Activated naive CD8-positive, alpha-beta T cell treated with anti-CD3 and anti-CD28 coated beads for 36 hours (primary cell): ENCODE measurements around the gene MGAT1. TPM values are rescaled to one million over a fixed set of nuclear protein-coding genes. Genes with fewer than 3 reads are reported as not detected.
"Not testable (repeated sequence)": the region's sequence is repeated elsewhere in the genome, so short reads cannot be mapped to it uniquely, and the experiment has no call there.

Experiments
- DNase-seq: peaks from one replicate; pipeline ENCODE4 v3.0.0; 2021
- H3K27ac Mint-ChIP-seq: one replicate; pipeline ENCODE4 v1.8.0; 2022; ENCODE audit warnings: mild to moderate bottlenecking, moderate library complexity, mixed read lengths
- H3K27me3 Mint-ChIP-seq: one replicate; pipeline ENCODE4 v1.8.0; 2022; ENCODE audit warnings: mild to moderate bottlenecking, mixed read lengths
- H3K36me3 Mint-ChIP-seq: one replicate; pipeline ENCODE4 v1.8.0; 2021; ENCODE audit warnings: mild to moderate bottlenecking, mixed read lengths
- H3K4me1 Mint-ChIP-seq: one replicate; pipeline ENCODE4 v1.8.0; 2021; ENCODE audit warnings: mixed read lengths
- H3K4me3 Mint-ChIP-seq: one replicate; pipeline ENCODE4 v1.8.0; 2022; ENCODE audit warnings: mild to moderate bottlenecking, moderate library complexity, mixed read lengths
- H3K9me3 Mint-ChIP-seq: one replicate; pipeline ENCODE4 v1.8.0; 2022; ENCODE audit warnings: mixed read lengths
- total RNA-seq, 2 experiments: library from RNA; stranded (reverse); gene quantifications; one replicate each; pipeline ENCODE4 v1.2.3, GENCODE V29; 2021

MGAT1 gene
- total RNA-seq, 2 experiments from 2014 or later = 99.1 to 101 TPM

DNA sequence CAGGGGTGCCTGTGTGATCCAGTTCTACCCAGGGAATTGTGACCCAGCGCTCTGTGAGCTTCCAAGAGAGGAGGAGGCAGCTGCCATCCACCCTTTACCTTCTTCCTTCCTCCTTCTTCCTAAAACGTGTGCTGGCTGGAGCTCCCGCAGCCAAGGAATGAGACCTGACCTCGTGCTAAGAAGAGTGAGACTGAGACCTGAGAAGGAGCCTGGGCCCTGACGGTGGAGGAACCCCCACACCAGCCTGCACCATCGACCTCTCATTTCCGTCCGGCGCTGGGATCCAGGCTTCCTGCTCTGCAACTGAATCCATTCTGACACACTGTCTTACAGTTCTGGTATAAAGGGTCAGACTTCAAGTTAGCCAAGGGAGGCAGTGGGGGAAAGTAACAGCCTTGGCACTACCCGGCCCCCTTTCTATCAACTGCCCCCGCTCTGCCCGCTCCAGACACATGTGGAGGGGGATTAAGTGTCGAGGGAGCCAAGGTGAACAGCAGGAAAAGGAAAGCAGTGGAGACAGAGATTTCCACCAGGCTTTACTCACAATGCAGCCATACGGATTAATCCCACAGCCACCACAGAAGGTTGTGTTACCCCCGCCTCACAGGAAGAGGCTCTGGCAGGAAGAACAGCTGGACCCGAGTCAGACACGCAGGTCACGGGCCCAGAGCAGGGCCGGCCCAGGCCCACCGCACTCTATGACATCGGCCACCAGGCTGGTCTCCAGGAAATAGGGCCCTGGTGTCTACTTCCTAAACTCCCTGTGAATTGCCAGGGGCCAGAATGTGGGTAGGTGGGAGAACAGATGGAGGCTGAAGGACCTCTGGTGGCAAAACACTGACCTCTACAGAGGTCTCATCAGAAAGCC lies 15.8 kb downstream of the MGAT1 start:
- peaks cover 41% of the 10 kb centered on the region for H3K4me1 Mint-ChIP-seq
- no peak overlapping the region for H3K4me3 Mint-ChIP-seq
- no peaks in the 10 kb centered on the region for H3K9me3 Mint-ChIP-seq
- H3K27me3 Mint-ChIP-seq = no peaks in the 10 kb centered on the region
- H3K27ac Mint-ChIP-seq = peak overlapping the region; percentile 78
- peaks cover 16% of the 10 kb centered on the region for H3K36me3 Mint-ChIP-seq
- DNase-seq = no peak

DNA sequence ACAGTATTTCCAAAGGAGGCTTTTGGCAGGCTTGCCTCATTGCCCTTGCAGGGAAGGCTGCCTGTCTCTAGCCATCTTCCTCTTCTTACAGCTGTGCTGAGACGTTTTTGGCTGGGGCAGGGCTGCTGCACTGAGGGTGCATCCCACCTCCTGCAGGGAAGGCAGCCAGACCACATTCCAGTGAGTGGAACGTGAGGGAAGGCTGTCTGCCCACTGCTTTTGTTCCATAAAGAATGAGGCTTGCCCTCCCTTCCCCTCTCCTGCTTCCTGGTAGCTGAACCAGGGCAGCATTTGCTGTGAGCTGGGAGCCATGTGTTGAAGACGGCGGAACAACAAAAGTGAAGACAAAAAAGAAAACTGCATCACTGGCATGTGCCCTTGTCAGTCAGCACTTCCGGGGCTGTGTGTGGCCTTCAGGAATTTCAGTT lies 16.8 kb downstream of the MGAT1 start:
- Mint-ChIP-seq H3K27ac (peak overlapping the region; percentile 78), H3K4me3 (no peak overlapping the region), H3K9me3 (no peaks in the 10 kb centered on the region), H3K27me3 (no peaks in the 10 kb centered on the region), H3K36me3 (peaks cover 9% of the 10 kb centered on the region), H3K4me1 (peaks cover 39% of the 10 kb centered on the region)
- no peak for DNase-seq

GRCh38 chr5:180785121-180785781 lies 17.4 kb downstream of the MGAT1 start:
- Mint-ChIP-seq H3K4me3 (no peak overlapping the region), H3K27ac (peak overlapping the region; percentile 78), H3K36me3 (peaks cover 6% of the 10 kb centered on the region), H3K4me1 (peaks cover 35% of the 10 kb centered on the region), H3K9me3 (no peaks in the 10 kb centered on the region), H3K27me3 (no peaks in the 10 kb centered on the region)
- no peak for DNase-seq

GRCh38 chr5:180784497-180785097 lies 18.0 kb downstream of the MGAT1 start:
- Mint-ChIP-seq H3K27ac (no peak overlapping the region), H3K36me3 (peaks cover 1% of the 10 kb centered on the region)

DNA sequence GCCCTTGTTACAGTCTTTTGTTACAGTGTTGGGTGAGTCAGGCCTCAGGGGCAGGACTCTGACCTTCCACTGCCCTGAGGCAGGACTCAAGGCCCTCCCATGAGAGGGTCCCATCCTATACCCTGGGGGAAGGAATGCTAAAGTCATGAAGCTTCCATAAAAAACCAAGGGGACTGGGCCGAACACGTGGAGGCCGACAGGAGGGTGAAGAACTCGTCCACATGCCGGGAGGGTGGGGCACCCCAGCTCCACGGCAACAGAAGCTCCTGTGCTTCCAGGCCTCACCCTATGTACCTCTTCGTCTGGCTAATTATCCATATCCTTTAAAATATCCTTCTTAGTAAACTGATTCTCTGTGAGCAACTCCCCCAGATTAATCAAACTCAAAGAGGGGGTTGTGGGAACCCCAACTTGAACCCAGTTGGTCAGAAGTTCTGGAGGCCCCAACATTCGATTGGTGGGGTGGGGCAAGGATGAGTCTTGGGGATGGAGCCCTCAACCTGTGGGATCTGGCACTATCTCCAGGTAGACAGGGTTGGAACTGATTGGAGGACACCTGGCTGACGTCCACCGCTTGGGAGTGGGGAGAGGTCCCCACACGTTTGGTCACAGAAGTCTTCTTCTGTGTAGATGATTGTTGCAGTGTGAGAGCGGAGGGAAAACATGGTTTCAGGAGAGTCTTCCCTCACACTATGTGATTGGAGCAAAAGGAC lies 19.1 kb downstream of the MGAT1 start:
- no peak for DNase-seq
- Mint-ChIP-seq H3K4me3 (no peak overlapping the region), H3K4me1 (peaks cover 34% of the 10 kb centered on the region), H3K9me3 (no peaks in the 10 kb centered on the region), H3K36me3 (no peaks in the 10 kb centered on the region), H3K27ac (no peak overlapping the region), H3K27me3 (no peaks in the 10 kb centered on the region)

More at GRCh38 chr5:180784497-180785097, 18.0 kb downstream of the MGAT1 start:
- Mint-ChIP-seq H3K4me3 (no peak overlapping the region), H3K9me3 (no peaks in the 10 kb centered on the region), H3K27me3 (no peaks in the 10 kb centered on the region), H3K4me1 (peaks cover 34% of the 10 kb centered on the region)
- peak; percentile 67 for DNase-seq

DNA sequence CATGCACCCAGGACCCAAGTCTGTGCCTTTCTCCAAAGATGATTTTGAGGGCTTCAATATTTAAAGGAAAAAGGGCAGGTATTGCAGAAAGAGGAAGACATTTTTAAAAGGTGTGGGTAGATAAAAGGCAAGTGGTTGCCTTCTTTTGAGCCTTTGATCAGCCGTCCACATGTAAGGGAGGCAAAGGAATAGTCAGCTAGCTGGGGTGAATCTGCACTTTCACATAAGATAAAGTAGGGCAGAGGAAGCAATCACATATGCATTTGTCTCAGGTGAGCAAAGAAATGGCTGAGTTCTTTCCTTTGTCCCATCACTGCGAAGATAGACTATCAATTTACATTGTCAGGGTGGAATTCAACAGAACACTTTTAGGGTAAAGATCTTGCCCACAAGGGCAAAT lies 19.9 kb downstream of the MGAT1 start:
- Mint-ChIP-seq H3K27ac (no peak overlapping the region), H3K9me3 (no peaks in the 10 kb centered on the region), H3K36me3 (no peaks in the 10 kb centered on the region), H3K4me1 (peaks cover 31% of the 10 kb centered on the region), H3K4me3 (no peak overlapping the region), H3K27me3 (no peaks in the 10 kb centered on the region)
- DNase-seq = no peak

DNA sequence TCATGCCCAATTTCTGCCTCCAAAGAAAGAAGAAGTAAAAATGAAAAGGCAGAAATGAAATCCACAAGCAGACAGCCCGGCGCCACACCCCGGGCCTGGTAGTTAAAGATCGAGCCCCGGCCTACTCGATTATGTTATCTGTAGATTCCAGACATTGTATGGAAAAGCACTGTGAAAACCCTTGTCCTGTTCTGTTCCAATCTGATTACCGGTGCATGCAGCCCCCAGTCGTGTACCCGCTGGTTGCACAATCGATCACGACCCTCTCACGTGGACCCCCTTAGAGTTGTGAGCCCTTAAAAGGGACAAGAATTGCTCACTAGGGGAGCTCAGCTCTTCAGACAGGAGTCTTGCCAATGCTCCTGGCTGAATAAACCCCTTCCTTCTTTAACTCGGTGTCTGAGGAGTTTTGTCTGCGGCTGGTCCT lies 20.7 kb downstream of the MGAT1 start:
- not testable (repeated sequence) for H3K27ac Mint-ChIP-seq, H3K4me3 Mint-ChIP-seq, H3K27me3 Mint-ChIP-seq, H3K36me3 Mint-ChIP-seq, H3K9me3 Mint-ChIP-seq, DNase-seq
- H3K4me1 Mint-ChIP-seq = peaks cover 26% of the 10 kb centered on the region

DNA sequence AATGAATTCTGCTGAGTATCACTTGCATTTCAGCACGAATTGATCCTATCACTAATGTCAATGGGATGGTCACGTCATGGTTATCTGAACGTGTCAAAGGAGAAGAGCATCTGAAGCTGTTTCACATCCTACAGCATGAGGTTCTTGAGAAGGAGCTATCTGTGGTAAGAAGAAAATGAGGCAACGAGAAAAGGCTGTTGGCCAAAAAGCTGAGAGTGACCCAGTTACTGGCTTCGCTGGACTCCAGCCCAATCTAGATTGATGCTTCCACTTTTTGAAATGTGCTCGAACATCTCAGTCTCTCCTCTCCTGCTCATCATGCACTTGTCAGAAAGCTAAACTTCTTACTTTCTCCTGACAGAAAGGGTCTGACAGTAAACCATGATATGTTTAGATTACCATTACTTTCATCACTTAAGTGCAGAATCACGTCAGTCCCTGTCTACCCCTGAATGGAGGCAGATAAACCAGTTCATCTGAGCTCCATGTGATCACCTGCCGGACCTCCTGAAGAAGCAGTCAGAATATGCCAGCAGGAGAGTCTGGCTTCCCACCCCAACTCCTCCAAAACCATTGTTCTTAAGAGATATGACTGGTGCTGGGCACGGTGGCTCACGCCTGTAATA lies 22.5 kb downstream of the MGAT1 start:
- no peak for DNase-seq
- peaks cover 11% of the 10 kb centered on the region for H3K4me1 Mint-ChIP-seq
- no peaks in the 10 kb centered on the region for H3K36me3 Mint-ChIP-seq
- no peaks in the 10 kb centered on the region for H3K27me3 Mint-ChIP-seq
- H3K4me3 Mint-ChIP-seq = no peak overlapping the region
- no peaks in the 10 kb centered on the region for H3K9me3 Mint-ChIP-seq
- H3K27ac Mint-ChIP-seq = no peak overlapping the region

DNA sequence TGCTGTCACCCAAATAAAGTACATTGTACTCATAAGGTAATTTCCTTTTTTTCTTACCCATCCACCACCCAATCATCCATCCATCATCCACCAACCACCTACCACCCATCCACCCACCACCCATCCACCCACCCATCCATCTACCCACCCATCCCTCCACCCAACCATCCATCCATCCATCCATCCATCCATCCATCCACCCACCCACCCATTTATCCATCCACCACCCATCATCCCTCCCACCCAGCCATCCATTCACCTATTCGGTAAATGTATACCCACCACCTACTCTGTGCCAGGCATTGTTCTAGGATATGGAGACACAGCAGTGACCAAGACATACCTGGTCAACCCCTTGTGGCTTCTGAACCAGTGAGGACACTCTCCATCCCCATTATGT lies 25.1 kb downstream of the MGAT1 start:
- DNase-seq = no peak

DNA sequence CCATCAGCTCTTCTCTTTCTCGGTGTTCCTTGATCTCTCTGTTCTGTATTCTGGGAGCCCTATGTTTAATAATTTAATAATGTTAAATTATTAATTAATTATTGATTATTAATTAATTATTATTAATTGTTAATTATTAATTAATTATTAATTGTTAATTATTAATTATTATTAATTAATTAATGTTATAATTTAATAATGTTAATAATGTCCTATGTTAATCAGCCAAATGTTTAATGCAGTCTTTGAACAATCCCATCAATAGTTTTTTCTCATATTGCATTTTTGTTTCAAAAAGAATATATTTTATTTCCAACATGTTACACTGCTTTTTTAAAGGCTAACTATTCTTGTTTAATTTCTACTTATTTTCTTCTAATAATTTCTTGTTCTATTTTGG lies 26.2 kb downstream of the MGAT1 start:
- H3K27me3 Mint-ChIP-seq = peaks cover 10% of the 10 kb centered on the region
- no peaks in the 10 kb centered on the region for H3K4me1 Mint-ChIP-seq
- H3K4me3 Mint-ChIP-seq = no peak overlapping the region
- no peak for DNase-seq
- H3K36me3 Mint-ChIP-seq = no peaks in the 10 kb centered on the region
- H3K9me3 Mint-ChIP-seq = peaks cover 12% of the 10 kb centered on the region
- H3K27ac Mint-ChIP-seq = no peak overlapping the region

More for the DNA sequence above, 25.1 kb downstream of the MGAT1 start:
- Mint-ChIP-seq H3K4me3 (no peak overlapping the region), H3K27ac (no peak overlapping the region), H3K36me3 (no peaks in the 10 kb centered on the region), H3K9me3 (peaks cover 5% of the 10 kb centered on the region), H3K4me1 (no peaks in the 10 kb centered on the region), H3K27me3 (peaks cover 10% of the 10 kb centered on the region)

GRCh38 chr5:180775624-180776023 lies 27.0 kb downstream of the MGAT1 start:
- Mint-ChIP-seq H3K36me3 (no peaks in the 10 kb centered on the region), H3K27me3 (peaks cover 10% of the 10 kb centered on the region), H3K27ac (no peak overlapping the region), H3K9me3 (peaks cover 12% of the 10 kb centered on the region), H3K4me3 (no peak overlapping the region), H3K4me1 (no peaks in the 10 kb centered on the region)
- no peak for DNase-seq

DNA sequence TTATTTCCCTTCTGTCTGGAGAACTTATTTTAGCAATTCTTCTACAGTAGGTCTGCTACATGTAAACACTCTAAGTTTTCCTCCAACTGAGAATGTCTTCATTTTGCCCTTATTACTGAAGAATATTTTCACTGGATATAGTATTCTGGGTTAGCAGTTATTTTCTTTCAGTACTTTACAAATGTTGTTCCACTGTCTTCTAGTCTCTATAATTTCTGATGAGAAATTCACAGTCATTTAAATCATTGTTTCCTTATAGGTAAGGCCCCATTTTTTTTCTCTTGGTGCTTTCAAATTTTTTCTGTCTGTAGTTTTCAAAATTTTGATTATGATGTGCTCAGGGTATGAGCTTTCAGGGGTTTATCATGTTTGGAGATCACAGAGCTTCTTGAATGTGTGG lies 30.8 kb downstream of the MGAT1 start:
- Mint-ChIP-seq H3K9me3 (peaks cover 17% of the 10 kb centered on the region), H3K27ac (no peak overlapping the region), H3K27me3 (peaks cover 10% of the 10 kb centered on the region), H3K36me3 (no peaks in the 10 kb centered on the region), H3K4me1 (no peaks in the 10 kb centered on the region), H3K4me3 (no peak overlapping the region)
- no peak for DNase-seq

- Mint-ChIP-seq H3K27me3 (peaks cover 17% of the 10 kb centered on the region), H3K9me3 (peaks cover 17% of the 10 kb centered on the region), H3K4me1 (no peaks in the 10 kb centered on the region), H3K36me3 (no peaks in the 10 kb centered on the region), H3K27ac (no peak overlapping the region), H3K4me3 (no peak overlapping the region)
- no peak for DNase-seq
These were observed 32.8 kb downstream of the MGAT1 start for GRCh38 chr5:180769821-180770220.

DNA sequence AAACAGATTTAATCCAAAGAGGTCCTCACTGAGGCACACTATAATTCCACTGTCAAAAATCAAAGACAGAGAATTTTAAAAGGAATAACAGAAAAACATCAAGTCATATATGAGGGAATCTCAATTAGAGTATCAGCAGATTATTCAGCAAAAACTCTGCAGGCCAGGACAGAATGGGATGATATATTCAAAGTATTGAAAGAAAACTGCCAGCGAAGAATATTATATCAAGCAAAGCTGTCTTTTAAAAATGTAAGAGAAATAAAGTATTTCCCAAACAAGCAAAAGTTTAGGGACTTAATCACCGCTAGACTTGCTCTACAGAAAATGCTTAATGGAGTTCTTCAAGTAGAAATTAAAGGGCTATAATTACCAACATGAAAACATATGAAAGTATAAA lies 47.0 kb downstream of the MGAT1 start:
- no peaks in the 10 kb centered on the region for H3K4me1 Mint-ChIP-seq
- no peak for DNase-seq
- no peak overlapping the region for H3K27ac Mint-ChIP-seq
- H3K4me3 Mint-ChIP-seq = no peak overlapping the region
- H3K36me3 Mint-ChIP-seq = peaks cover 3% of the 10 kb centered on the region
- H3K27me3 Mint-ChIP-seq = peaks cover 6% of the 10 kb centered on the region
- peaks cover 15% of the 10 kb centered on the region for H3K9me3 Mint-ChIP-seq
